Uterus (tissue), 2 donors: ENCODE results near the gene HOXB5.

Experiments used
- POLR2A ChIP-seq, 2 donors: fragments of 450-650 bp; IDR thresholded peaks; one replicate each; pipeline ENCODE4 v1.6.1; 2016; ENCODE audit warnings: antibody characterized with exemption in 2 of 2, mild to moderate bottlenecking in 1 of 2, moderate library complexity in 1 of 2
- TF ChIP-seq, protein P1 (sequence below), 4 experiments: fragments of 200-600 bp in 2 of 4; fragments of 450-650 bp in 2 of 4; sonication (generic) in 2 of 4; IDR thresholded peaks; one replicate each; pipeline ENCODE4 v1.5.1; 2016 to 2019; ENCODE audit warnings: antibody characterized with exemption in 4 of 4, mild to moderate bottlenecking in 2 of 4, moderate library complexity in 1 of 4

DNA sequence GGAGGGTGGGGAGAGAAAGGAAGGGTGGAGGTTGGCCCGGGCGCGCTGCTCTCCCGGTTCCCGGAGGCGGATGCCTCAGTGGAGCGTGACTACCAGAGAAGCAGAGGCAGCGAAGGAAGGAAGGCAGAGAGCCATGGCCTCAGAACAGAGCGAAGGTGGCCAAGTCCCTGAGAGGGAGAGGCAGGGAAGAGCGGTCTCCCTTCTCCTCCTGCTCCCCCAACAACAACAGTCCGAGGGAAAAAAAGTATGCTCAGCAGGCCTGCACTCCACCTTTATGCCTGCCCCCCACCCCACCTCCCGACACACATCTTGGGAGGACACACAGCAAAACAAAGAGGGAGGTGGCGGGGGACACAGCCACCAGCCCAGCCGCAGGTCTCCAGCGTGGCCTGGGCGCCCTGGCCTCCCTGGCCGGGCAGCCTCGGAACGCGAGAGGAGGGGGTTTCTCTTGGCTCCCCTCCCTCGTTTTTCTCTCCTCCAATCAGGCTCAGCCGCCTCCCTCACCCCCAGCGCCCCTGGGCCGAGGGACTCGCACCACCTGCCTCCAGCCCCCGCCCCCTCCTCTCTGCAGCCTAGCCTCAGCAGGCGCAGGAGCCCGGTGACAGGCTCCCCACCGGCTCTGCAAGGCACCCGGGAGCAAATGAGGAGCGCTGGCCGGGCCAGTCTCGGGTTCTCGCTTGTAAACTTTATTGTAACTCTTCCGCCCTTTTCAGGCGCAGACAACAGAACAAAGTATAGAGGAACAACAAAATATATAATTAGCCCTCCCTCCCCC is 18.3 kb upstream of the HOXB5 start:
- TF ChIP-seq, protein P1, sequence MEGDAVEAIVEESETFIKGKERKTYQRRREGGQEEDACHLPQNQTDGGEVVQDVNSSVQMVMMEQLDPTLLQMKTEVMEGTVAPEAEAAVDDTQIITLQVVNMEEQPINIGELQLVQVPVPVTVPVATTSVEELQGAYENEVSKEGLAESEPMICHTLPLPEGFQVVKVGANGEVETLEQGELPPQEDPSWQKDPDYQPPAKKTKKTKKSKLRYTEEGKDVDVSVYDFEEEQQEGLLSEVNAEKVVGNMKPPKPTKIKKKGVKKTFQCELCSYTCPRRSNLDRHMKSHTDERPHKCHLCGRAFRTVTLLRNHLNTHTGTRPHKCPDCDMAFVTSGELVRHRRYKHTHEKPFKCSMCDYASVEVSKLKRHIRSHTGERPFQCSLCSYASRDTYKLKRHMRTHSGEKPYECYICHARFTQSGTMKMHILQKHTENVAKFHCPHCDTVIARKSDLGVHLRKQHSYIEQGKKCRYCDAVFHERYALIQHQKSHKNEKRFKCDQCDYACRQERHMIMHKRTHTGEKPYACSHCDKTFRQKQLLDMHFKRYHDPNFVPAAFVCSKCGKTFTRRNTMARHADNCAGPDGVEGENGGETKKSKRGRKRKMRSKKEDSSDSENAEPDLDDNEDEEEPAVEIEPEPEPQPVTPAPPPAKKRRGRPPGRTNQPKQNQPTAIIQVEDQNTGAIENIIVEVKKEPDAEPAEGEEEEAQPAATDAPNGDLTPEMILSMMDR (IDR thresholded peaks at IDR 0.05) = no peak
- TF ChIP-seq POLR2A (IDR thresholded peaks at IDR 0.05) = peak in 1 of 2 donors; percentile 54
